Tibial nerve (tissue), 4 donors: ENCODE data around the gene LAMB4. TPM values are rescaled to one million over a fixed set of nuclear protein-coding genes. Genes with fewer than 3 reads are reported as not detected.

Experiments used
- DNase-seq, 2 donors: peaks; one replicate each; pipeline ENCODE4 v3.0.0-alpha.2; 2019; ENCODE audit warnings: low spot score in 2 of 2
- H3K27ac ChIP-seq, 4 donors: fragments of 200-600 bp; sonication (generic) in 3 of 4; one replicate each; pipeline ENCODE4 v1.5.1; 2017 to 2019; ENCODE audit warnings: mild to moderate bottlenecking in 1 of 4
- H3K27me3 ChIP-seq, 2 donors: fragments of 200-600 bp; sonication (generic) in 1 of 2; one replicate each; pipeline versions ENCODE4 v1.5.1 to v1.6.0; 2017 to 2019
- H3K36me3 ChIP-seq, 3 donors: fragments of 200-600 bp; sonication (generic); one replicate each; pipeline ENCODE4 v1.5.1; 2018 to 2019
- H3K4me1 ChIP-seq, 4 donors: fragments of 200-600 bp; sonication (generic) in 3 of 4; one replicate each; pipeline ENCODE4 v1.5.1; 2017 to 2019
- H3K4me3 ChIP-seq, 4 donors: fragments of 200-600 bp; sonication (generic) in 3 of 4; one replicate each; pipeline ENCODE4 v1.5.1; 2017 to 2019; ENCODE audit warnings: mild to moderate bottlenecking in 1 of 4, moderate library complexity in 1 of 4
- H3K9me3 ChIP-seq, 4 donors: fragments of 200-600 bp; sonication (generic) in 3 of 4; one replicate each; pipeline ENCODE4 v1.5.1; 2017 to 2019
- EP300 ChIP-seq, 2 donors: sonication (generic); formaldehyde crosslinking; IDR thresholded peaks; one replicate each; pipeline ENCODE4 v1.6.1; 2017; ENCODE audit warnings: antibody characterized with exemption in 2 of 2, mild to moderate bottlenecking in 1 of 2
- POLR2A ChIP-seq, 2 donors: fragments of 450-650 bp; IDR thresholded peaks; one replicate each; pipeline ENCODE4 v1.6.1; 2017; ENCODE audit warnings: antibody characterized with exemption in 2 of 2, mild to moderate bottlenecking in 2 of 2, moderate library complexity in 2 of 2
- WGBS, 2 donors: methylation state at CpG; one replicate each; pipeline ENCODE4 v1.1.5; 2018; 5-methylcytosine and 5-hydroxymethylcytosine counted together
- total RNA-seq, 4 donors: library from RNA; depleted of rRNA; stranded (reverse); fragments of >200 nt; gene quantifications; one replicate each; pipeline ENCODE4 v1.1.0, GENCODE V29; 2016
- TF ChIP-seq, protein P1 (sequence below), 5 experiments: fragments of 200-600 bp in 3 of 5; fragments of 450-650 bp in 2 of 5; sonication (generic) in 3 of 5; IDR thresholded peaks; one replicate each; pipeline ENCODE4 v1.5.1; 2016 to 2019; ENCODE audit warnings: antibody characterized with exemption in 5 of 5, mild to moderate bottlenecking in 3 of 5, moderate library complexity in 2 of 5

LAMB4 gene
- total RNA-seq, 4 donors from 2014 or later = 0.22 to 1.2 (median 0.42) TPM; not detected in 1

- TF ChIP-seq, protein P1, sequence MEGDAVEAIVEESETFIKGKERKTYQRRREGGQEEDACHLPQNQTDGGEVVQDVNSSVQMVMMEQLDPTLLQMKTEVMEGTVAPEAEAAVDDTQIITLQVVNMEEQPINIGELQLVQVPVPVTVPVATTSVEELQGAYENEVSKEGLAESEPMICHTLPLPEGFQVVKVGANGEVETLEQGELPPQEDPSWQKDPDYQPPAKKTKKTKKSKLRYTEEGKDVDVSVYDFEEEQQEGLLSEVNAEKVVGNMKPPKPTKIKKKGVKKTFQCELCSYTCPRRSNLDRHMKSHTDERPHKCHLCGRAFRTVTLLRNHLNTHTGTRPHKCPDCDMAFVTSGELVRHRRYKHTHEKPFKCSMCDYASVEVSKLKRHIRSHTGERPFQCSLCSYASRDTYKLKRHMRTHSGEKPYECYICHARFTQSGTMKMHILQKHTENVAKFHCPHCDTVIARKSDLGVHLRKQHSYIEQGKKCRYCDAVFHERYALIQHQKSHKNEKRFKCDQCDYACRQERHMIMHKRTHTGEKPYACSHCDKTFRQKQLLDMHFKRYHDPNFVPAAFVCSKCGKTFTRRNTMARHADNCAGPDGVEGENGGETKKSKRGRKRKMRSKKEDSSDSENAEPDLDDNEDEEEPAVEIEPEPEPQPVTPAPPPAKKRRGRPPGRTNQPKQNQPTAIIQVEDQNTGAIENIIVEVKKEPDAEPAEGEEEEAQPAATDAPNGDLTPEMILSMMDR (IDR thresholded peaks at IDR 0.05) = no peak
- no peak for TF ChIP-seq EP300 (IDR thresholded peaks at IDR 0.05)
- TF ChIP-seq POLR2A (IDR thresholded peaks at IDR 0.05) = no peak
- H3K4me1 ChIP-seq = no peaks in the 10 kb centered on the region
- no peak overlapping the region for H3K4me3 ChIP-seq
- no peak overlapping the region for H3K27ac ChIP-seq
- no peak for DNase-seq
- no peaks in the 10 kb centered on the region for H3K9me3 ChIP-seq
- WGBS, 2 donors = 93 to 94% methylated on average over 5 of the region's 5 CpGs
- no peaks in the 10 kb centered on the region for H3K27me3 ChIP-seq
- H3K36me3 ChIP-seq = no peaks in the 10 kb centered on the region
Observed at GRCh38 chr7:108166687-108167086, 36.5 kb upstream of the LAMB4 start.

DNA sequence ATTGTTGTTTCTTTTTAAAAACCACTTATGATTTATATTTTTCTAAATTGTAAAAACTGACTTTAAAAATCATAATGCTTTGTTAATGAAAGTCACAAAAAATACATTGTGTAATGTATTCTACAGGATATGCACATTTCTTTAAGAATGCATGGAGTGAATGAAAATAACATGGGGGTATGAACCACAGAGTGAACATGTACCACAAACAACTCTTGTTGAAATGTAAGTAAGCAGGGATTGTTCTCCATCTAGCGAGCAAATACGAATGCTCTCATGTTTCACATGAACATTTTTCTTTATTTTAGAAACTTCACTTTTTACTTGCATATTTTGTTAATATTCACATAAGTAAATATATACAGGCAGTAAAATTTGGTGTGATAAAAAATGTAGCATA, 35.6 kb upstream of the LAMB4 start:
- TF ChIP-seq, protein P1 (IDR thresholded peaks at IDR 0.05) = no peak
- TF ChIP-seq POLR2A (IDR thresholded peaks at IDR 0.05) = no peak
- TF ChIP-seq EP300 (IDR thresholded peaks at IDR 0.05) = no peak
- no peak overlapping the region for H3K4me3 ChIP-seq
- H3K36me3 ChIP-seq = no peaks in the 10 kb centered on the region
- H3K9me3 ChIP-seq = no peaks in the 10 kb centered on the region
- DNase-seq = no peak
- H3K27ac ChIP-seq = no peak overlapping the region
- WGBS, 2 donors = 59 to 61% methylated on average over 2 of the region's 2 CpGs
- H3K27me3 ChIP-seq = no peaks in the 10 kb centered on the region
- no peaks in the 10 kb centered on the region for H3K4me1 ChIP-seq

- Histone ChIP-seq H3K36me3 (no peaks in the 10 kb centered on the region), H3K9me3 (no peaks in the 10 kb centered on the region), H3K27me3 (no peaks in the 10 kb centered on the region), H3K27ac (no peak overlapping the region), H3K4me1 (no peaks in the 10 kb centered on the region), H3K4me3 (no peak overlapping the region)
- 48 to 64% methylated on average over 6 of the region's 6 CpGs for WGBS, 2 donors
- no peak for DNase-seq
- TF ChIP-seq POLR2A (IDR thresholded peaks at IDR 0.05) (no peak), EP300 (IDR thresholded peaks at IDR 0.05) (no peak)
- TF ChIP-seq, protein P1 (IDR thresholded peaks at IDR 0.05) = no peak
Observed at GRCh38 chr7:108164946-108165345, 34.8 kb upstream of the LAMB4 start.

GRCh38 chr7:108164342-108164741, 34.2 kb upstream of the LAMB4 start:
- H3K4me1 ChIP-seq = no peaks in the 10 kb centered on the region
- no peaks in the 10 kb centered on the region for H3K36me3 ChIP-seq
- no peak for DNase-seq
- 71 to 80% methylated on average over 6 of the region's 6 CpGs for WGBS, 2 donors
- H3K27ac ChIP-seq = no peak overlapping the region
- H3K4me3 ChIP-seq = no peak overlapping the region
- no peaks in the 10 kb centered on the region for H3K27me3 ChIP-seq
- no peaks in the 10 kb centered on the region for H3K9me3 ChIP-seq
- TF ChIP-seq, protein P1 (IDR thresholded peaks at IDR 0.05) = no peak
- TF ChIP-seq EP300 (IDR thresholded peaks at IDR 0.05) (no peak), POLR2A (IDR thresholded peaks at IDR 0.05) (no peak)

- 66% methylated on average over 1 of the region's 1 CpG for WGBS, 2 donors
- no peaks in the 10 kb centered on the region for H3K4me1 ChIP-seq
- no peaks in the 10 kb centered on the region for H3K27me3 ChIP-seq
- H3K9me3 ChIP-seq = no peaks in the 10 kb centered on the region
- no peak overlapping the region for H3K27ac ChIP-seq
- TF ChIP-seq EP300 (IDR thresholded peaks at IDR 0.05) (no peak), POLR2A (IDR thresholded peaks at IDR 0.05) (no peak)
- TF ChIP-seq, protein P1 (IDR thresholded peaks at IDR 0.05) = no peak
- H3K4me3 ChIP-seq = no peak overlapping the region
- no peaks in the 10 kb centered on the region for H3K36me3 ChIP-seq
- no peak for DNase-seq
Observed at GRCh38 chr7:108158776-108159175, 28.6 kb upstream of the LAMB4 start.
